GF-D8 (cell line): ENCODE results near the gene DEGS2.

Experiments
- DNase-seq: peaks from one replicate; lab custom pipeline; 2025; lab: John Stamatoyannopoulos, UW

DEGS2 gene

GRCh38 chr14:100114109-100114765, 45.2 kb downstream of the DEGS2 start:
- no peak for DNase-seq

- DNase-seq = no peak
Measured at GRCh38 chr14:100111931-100112704, 47.3 kb downstream of the DEGS2 start.

GRCh38 chr14:100110816-100111215, 48.6 kb downstream of the DEGS2 start:
- DNase-seq = no peak

- no peak for DNase-seq
Measured at GRCh38 chr14:100109594-100109955, 49.9 kb downstream of the DEGS2 start.

- DNase-seq = no peak
Measured at GRCh38 chr14:100108840-100109593, 50.4 kb downstream of the DEGS2 start.

- peak; percentile 23 for DNase-seq
Measured at GRCh38 chr14:100108042-100108825, 51.2 kb downstream of the DEGS2 start.

- DNase-seq = no peak
Measured at GRCh38 chr14:100107236-100107635, 52.2 kb downstream of the DEGS2 start.

- no peak for DNase-seq
Measured at GRCh38 chr14:100106250-100107112, 53.0 kb downstream of the DEGS2 start.

- DNase-seq = no peak
Measured at GRCh38 chr14:100105357-100106169, 53.9 kb downstream of the DEGS2 start.

- no peak for DNase-seq
Measured at GRCh38 chr14:100104523-100105300, 54.7 kb downstream of the DEGS2 start.

- DNase-seq = no peak
Measured at GRCh38 chr14:100104006-100104352, 55.5 kb downstream of the DEGS2 start.

- DNase-seq = no peak
Measured at GRCh38 chr14:100103250-100104005, 56.0 kb downstream of the DEGS2 start.

- DNase-seq = no peak
Measured at GRCh38 chr14:100102156-100102785, 57.2 kb downstream of the DEGS2 start.

- DNase-seq = no peak
Measured at GRCh38 chr14:100100032-100100703, 59.3 kb downstream of the DEGS2 start.

- no peak for DNase-seq
Measured at GRCh38 chr14:100098171-100098570, 61.3 kb downstream of the DEGS2 start.

- DNase-seq = no peak
Measured at GRCh38 chr14:100096656-100097055, 62.8 kb downstream of the DEGS2 start.
